HG02938 (cell line): ENCODE results near the gene IGLON5.

ENCODE experiments used
- ATAC-seq: cut with Tn5 transposase; IDR thresholded peaks from one replicate; pipeline ENCODE4 v1.9.1; 2021; ENCODE audit warnings: mild to moderate bottlenecking, moderate library complexity; ENCODE audit not compliant: unreplicated experiment

The IGLON5 gene

GRCh38 chr19:51317376-51317775 is 5.9 kb downstream of the IGLON5 start:
- ATAC-seq = no peak

GRCh38 chr19:51317968-51318367 is 6.5 kb downstream of the IGLON5 start:
- no peak for ATAC-seq

GRCh38 chr19:51318687-51319648 is 7.5 kb downstream of the IGLON5 start:
- no peak for ATAC-seq

DNA sequence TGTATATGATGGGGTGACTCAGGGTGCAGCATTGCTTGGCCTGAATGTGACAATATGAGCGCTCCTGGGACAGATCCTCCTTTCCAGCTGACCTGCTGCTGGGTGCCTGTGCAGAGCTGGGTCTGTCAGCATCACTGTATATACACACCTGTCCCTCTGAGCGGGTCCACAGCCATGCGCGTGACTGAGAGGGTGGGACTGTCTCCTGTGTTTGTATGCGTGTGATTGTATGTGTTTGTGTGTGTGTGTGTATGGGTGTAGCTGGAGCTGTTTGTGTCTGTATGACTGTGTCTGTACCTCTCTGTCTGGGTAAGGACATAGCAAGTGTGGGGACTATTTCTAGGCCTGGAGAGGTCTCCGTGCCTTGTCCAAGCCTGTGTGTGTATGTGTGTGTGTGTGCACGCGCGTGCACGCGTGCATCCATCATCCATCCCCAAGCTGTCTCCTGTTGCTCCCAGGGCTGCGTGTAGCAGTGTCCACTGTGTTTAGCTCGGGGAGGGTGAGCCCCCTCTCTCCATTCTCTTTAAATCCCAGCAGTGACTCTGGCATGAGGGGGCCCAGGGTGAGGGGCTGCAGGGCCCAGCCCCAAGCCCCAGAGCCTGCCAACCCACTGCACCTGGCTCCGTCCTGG is 8.3 kb downstream of the IGLON5 start:
- no peak for ATAC-seq

GRCh38 chr19:51320280-51320657 is 8.8 kb downstream of the IGLON5 start:
- no peak for ATAC-seq

DNA sequence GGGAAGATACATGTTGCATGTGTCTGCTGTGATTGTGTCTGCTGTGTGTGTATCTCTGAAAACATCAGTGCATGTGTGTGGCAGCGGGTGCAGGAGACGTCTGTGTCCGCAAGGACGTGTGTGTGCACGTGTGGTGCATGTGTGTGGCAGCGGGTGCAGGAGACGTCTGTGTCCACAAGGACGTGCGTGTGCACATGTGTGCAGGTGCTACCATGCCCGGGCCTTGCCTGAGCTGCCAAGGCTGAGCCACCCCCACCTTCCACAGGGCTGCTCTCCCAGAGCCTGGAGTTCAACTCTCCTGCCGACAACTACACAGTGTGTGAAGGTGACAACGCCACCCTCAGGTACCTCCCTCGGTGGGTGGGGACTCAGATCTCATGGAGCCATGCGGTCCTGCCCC is 10.4 kb downstream of the IGLON5 start:
- no peak for ATAC-seq

DNA sequence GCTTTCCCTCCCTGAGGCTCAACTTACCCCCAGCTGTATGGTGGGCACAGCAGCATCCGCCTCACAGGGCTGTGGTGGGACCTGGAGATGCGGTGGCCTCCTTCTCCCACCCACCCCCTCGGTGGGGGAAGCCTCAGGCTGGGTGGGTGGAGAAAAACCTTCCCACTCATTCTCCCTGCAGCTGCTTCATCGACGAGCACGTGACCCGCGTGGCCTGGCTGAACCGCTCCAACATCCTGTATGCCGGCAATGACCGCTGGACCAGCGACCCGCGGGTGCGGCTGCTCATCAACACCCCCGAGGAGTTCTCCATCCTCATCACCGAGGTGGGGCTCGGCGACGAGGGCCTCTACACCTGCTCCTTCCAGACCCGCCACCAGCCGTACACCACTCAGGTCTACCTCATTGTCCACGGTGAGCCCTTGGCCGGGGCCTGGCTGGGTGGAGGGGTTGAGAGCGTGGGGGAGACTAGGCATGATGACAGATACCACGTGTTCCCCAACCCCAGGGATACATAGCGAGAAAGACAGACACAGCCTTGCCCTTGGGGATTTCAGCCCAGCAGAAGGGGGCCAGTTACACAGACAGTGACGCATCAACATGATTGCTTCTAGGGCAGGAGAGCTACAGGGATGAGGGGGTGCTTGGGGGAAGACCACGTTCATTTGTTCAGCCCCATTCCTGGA is 12.2 kb downstream of the IGLON5 start:
- no peak for ATAC-seq

DNA sequence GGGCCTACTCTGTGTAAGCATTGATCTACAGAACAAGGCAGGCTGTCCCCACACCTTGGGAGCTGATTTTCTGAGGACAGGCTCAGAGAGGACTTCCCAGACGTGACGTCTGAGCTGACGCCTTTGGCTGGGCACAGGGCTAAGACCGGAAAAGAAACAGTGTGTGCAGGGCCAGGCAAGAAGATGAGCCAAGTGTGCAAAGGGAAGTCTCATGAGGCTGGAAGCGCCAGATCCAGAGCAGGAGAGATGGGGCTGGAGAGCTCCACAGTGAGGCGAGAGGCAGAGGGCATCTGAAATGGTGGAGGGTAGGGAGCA is 12.7 kb downstream of the IGLON5 start:
- ATAC-seq = no peak

DNA sequence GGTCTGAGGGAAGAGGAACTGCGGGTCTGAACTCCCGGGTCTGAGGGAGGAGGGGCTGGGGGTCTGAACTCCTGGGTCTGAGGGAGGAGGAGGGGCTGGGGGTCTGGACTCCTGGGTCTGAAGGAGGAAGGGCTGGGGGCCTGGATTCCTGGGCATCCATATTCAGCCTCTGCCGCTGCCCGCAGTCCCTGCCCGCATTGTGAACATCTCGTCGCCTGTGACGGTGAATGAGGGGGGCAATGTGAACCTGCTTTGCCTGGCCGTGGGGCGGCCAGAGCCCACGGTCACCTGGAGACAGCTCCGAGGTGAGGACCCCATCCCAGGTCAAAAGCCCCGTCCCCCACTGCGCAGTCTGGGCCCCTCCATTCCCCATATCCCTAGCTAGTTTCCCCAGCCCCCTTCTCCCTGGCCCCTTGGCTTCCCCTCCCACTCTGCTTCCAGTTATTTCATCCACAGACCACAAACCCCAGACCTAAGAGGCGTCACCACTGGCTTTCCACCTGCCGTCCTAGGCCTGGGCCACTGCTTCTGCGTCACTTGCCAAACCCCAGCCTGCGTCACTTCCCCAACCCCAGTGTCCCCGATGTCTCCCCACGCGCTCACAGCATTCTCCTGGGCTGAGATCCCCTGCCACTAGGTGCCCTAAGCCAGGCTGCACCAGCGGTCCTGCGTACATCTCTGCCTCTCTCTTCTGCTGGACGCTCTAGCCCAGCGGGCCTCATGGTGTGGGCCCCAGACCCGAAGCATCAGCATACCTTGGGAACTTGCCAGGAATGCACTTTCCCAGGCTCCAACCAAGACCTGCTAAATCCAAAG is 13.9 kb downstream of the IGLON5 start:
- ATAC-seq = no peak

DNA sequence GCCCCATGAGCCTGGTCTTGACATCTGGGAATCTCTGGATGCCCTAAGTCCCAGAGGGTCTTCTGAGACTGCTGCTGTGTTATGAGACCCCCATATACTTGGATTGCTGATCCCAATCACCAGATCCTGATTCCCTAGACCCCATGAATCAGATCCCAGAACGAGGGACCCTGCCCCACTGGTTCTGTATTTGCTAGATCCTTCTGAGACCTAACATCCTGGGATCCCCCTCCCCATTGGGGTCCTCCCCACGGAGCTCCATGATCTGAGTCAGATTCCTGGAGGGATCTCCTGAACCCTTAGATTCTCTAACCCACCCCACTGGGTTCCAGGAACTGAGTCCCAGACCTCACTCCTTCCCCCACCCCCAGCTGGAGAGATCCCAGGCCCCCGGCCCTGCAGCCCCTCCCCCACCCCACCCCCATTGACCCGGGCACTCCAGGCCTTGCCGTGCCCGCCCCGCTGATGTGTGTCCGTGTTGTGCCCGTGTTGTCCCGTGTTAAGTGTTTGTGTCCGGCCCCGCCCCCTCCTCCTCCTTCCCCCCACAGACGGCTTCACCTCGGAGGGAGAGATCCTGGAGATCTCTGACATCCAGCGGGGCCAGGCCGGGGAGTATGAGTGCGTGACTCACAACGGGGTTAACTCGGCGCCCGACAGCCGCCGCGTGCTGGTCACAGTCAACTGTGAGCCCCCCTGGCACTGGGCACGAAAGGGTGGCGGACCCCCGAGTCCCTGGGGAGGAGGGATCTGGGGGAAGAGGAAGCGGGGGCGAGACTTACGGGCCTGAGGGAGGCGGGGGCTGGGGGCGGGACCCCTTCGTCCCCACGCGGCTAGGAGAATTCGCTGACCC is 15.0 kb downstream of the IGLON5 start:
- no peak for ATAC-seq

DNA sequence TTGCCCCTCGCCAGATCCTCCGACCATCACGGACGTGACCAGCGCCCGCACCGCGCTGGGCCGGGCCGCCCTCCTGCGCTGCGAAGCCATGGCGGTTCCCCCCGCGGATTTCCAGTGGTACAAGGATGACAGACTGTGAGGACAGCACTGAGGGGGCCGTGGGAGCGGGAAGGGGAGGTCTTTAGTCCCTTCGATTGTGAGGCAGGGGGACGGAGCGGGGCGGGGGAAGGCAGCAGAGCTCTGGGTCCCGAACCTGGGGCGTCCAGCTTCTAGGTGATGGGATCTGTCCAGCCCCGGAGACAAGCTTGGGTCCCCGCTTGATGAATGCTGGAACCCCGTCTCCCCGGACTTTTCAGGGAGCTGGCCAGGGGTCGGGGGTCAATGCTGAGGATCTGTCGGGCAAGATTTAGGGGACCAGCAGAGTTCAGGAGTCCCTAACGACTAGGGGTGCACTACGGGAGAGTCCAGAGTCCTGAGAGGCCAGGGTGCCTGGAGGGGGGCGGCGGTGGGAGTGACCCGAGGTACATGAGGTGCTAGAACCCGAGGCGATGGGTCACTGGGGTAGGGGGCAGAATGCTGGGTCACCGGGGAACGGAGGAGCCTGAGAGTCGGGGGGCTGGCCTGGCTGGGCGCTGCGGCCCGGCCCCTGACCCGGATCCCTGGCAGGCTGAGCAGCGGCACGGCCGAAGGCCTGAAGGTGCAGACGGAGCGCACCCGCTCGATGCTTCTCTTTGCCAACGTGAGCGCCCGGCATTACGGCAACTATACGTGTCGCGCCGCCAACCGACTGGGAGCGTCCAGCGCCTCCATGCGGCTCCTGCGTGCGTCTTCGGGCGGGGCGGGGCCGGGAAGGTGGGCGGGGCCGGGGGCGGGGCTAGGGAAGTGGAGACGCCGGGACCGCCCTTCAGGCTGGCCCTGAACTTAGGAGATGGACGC is 15.9 kb downstream of the IGLON5 start:
- ATAC-seq = no peak

- ATAC-seq = no peak
Observed at GRCh38 chr19:51329411-51329810, 18.0 kb downstream of the IGLON5 start.

DNA sequence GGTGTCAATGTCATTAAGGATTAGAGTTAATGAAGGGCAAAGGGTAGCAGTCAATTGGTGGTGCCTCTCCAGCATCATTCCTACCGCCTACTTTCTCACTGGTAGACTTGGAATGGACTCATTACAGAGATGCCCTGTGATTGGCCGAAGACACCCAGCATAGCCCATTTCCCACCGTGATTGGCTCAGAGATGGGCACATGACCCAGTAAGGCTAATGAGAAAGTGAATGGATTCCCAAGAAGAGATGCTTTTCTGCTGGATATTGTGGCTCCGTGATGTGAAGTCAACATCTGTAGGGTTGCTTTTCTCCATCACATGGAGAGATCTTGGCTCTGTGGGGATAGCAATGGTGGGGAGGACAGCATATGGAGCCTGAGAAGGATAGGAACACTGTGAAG is 18.9 kb downstream of the IGLON5 start:
- ATAC-seq = no peak

- ATAC-seq = no peak
Observed at GRCh38 chr19:51331193-51331592, 19.7 kb downstream of the IGLON5 start.

- ATAC-seq = no peak
Observed at GRCh38 chr19:51331716-51332115, 20.3 kb downstream of the IGLON5 start.

GRCh38 chr19:51333836-51334460 is 22.5 kb downstream of the IGLON5 start:
- ATAC-seq = no peak

DNA sequence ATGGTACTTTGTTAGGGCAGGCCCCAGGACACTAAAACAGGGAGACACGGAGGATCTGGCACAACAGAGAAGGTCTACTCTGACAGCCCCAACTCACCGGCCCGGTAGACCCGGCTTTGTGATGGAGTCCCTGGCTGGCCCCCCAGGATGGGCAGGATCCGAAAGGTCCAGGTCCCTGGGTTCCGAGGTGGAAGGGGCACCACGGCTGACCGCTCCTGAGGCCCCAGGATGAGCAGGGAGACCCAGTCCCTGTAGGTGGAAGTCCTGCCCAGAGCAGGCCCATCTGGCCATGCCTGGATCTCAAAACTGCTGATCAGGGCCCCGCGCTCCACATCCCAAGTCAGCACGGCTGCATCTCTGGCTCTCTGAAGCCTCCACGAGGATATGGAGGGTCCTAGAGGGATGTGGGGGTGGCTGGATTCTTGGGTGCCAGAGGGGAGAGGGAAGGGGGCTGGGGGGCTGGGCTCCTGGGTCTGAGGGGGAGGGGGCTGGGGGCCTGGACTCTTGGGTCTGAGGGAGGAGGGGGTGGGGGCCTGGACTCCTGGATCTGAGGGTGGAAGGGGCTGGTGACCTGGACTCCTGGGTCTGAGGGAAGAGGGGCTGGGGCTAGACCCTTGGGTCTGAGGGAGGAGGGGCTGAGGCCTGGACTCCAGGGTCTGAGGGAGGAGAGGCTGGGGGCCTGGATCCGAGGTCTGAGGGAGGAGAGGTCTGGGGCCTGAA is 25.9 kb downstream of the IGLON5 start:
- no peak for ATAC-seq
